D341Med (cell line): ENCODE data around the gene OTUB2.

Experiments used
- DNase-seq: peaks from one replicate; pipeline ENCODE4 v3.0.0; 2012; ENCODE audit warnings: low spot score

Gene OTUB2

DNA sequence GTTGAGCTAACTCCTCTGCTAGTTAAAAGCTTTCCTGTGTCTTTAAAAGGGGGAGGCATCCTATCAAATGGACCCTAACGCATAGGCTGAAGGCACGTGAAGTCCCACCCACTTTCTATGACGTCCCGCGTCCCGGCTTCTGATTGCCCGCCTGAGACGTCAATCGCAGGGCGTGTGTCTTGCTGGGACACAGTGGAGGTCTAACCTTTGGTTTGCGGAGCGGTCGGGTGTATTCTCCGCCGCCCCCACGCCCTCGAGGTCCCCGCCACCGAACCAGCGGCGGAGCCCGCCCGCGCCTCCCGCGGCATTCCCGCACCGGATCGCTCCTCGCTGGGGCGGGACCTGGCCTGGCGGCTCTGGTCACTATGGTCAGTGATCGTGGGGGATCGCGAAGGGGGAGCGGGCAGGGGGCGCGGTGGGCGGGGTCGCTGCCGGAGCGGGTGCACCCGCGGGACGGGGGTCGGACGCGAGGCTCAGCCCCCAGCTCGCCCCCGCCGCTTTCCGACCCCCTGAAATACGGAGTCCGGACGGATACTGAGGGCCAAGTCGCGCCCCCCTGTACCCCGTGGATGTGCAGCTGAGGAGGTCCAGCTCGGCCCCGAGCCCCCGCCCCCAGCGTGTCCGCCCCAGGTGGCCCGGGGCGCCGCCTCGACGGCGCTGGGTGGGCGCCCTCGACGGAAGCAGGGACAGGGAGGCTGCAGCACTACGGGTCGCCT lies at the start of gene OTUB2:
OTUB2 (plus strand) TSS at position 168 of the 716 bp plus-strand sequence; CDS start at position 366, 198 bp downstream.
- DNase-seq: peak; percentile 99

GRCh38 chr14:93976477-93977057 lies 49.6 kb upstream of the OTUB2 start, which contains the start of gene ASB2:
ASB2 (minus strand) TSS chr14:93976570; CDS start chr14:93964539, 12,031 bp downstream.
- no peak for DNase-seq

DNA sequence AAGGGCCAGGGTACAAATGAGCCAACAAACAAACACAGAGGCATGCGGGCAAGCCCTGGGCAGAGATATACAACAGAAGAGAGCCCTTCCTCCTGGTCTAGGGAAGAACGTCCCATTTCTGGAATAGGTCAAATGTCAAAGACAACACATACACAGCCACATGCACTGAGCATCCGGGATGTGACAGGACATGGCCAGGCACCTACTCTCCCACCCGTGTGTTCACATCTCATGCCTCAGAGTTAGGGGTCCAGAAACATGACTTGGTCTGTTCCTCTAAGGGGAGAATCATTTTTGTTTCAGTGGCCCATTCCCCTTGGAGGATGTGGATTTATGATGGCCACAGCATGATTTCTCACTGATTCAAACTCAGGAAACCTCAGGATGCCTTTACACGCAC lies 49.0 kb upstream of the OTUB2 start:
- no peak for DNase-seq

DNA sequence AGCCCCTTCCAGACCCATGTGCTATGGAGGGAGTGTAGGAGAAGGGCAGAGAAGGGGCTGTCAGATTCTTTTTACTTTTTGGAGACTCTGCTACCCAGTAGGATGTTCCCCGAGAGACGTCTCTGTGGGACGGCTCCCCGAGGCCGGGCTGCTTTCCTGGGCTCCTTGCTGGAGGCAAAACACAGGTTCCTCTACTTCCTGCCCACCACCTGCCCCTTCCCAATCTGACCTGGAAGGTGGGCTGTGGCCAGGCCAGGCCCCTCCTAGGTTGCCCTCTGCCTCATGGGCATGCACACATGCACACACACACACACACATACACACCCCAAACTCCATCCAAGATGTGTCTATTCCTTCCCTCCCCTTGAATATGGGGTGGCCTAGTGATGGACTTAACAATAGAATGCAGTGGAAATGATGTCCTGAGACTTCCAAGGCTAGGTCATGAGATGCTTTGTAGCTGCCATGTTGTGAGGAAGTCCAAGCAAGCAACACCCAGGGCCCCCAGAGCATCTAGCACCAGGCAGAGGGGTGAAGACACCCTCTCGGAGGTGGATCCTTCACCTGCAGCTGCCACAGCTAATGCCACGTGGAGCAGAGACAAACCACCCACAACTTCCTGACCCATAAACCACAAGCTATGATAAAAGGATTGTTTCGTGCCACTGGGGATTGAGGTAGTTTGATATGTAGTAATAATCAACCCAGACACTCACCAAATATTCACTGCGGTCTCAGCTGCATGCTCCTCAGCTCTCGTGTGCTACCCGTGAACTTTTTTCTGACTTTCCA lies 48.2 kb upstream of the OTUB2 start:
- DNase-seq: no peak

GRCh38 chr14:93978735-93979134 lies 47.4 kb upstream of the OTUB2 start:
- DNase-seq: no peak

GRCh38 chr14:93980456-93981201 lies 45.5 kb upstream of the OTUB2 start:
- no peak for DNase-seq

- DNase-seq: no peak
Measured at GRCh38 chr14:93981316-93982229, 44.6 kb upstream of the OTUB2 start.

DNA sequence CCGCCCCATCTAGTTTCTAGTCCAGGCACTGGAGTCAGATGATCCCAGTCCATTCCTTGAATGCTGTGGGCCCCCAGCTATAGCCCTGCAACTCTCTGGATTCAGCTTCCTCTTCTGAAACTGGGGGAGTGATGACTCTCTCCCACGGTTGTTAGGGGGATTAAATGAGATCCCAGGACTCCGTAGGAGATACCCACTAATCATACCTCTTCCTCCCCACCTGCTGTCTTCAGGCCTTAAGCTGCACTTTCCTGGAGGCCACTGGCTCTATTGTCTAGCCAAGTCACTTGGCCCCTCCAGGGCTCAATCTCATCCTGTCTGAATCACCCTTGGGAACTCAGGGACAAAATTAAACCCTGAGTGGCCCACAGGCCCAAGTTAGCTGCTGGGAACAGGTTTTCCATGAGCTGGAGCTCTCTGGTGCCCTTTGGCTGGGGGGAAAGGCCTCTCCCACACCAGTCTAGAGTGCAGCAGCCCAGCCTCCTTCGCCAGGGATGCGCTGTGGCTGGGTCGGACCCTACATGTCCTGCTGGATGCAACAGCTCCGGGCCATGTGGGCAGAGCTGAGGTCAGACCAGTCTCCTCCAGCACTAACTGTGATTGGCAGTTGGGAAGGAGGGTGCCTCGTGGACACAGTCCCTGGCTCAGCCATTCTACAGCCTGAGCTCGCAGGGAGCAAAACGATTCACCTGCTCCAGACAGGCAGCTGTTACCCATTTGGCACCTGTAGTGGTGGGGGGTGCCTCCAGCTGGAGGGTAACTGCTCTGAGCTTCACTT lies 43.7 kb upstream of the OTUB2 start:
- no peak for DNase-seq

- DNase-seq: no peak
Measured at GRCh38 chr14:93984070-93984469, 42.1 kb upstream of the OTUB2 start.

DNA sequence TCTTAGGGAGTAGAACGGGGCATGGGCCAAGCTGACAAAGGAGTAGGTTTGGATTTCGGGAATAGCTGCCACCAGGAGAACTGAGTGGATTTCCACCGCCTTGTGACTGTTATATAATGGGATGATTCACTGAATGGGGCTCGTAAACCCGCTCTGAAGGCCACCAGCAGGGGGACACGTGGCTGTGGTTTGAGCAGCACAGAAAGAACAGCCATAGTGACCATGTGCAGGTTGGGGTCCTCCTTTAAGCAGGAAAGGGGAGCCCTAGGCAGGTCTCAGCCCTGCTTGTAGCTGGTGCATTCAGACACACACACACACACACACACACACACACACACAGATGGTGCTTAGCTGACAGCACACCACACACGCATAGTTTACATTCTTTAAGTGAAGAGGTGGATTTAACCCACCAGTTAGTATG lies 41.1 kb upstream of the OTUB2 start:
- no peak for DNase-seq

DNA sequence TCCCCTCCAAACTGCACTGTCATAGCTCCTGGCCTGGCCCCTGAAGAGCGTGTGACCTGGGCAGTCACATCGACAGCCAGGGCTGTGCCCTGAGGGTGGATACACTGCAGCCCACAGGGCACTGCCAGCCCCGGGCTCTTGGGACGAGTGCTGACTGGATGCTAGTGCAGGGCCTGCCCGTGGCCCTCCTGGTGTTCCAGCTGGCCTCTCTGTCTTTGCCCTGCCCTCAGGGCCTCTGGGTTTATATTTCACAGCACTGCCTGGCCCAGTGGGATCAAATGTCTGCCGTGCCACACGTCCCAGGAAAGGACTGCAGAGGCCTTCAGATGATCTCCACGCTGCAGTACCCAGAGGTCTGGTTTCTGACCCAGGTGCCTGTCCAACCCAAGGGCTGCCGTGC lies 39.2 kb upstream of the OTUB2 start:
- DNase-seq: no peak

- no peak for DNase-seq
Measured at GRCh38 chr14:93987376-93987775, 38.8 kb upstream of the OTUB2 start.

DNA sequence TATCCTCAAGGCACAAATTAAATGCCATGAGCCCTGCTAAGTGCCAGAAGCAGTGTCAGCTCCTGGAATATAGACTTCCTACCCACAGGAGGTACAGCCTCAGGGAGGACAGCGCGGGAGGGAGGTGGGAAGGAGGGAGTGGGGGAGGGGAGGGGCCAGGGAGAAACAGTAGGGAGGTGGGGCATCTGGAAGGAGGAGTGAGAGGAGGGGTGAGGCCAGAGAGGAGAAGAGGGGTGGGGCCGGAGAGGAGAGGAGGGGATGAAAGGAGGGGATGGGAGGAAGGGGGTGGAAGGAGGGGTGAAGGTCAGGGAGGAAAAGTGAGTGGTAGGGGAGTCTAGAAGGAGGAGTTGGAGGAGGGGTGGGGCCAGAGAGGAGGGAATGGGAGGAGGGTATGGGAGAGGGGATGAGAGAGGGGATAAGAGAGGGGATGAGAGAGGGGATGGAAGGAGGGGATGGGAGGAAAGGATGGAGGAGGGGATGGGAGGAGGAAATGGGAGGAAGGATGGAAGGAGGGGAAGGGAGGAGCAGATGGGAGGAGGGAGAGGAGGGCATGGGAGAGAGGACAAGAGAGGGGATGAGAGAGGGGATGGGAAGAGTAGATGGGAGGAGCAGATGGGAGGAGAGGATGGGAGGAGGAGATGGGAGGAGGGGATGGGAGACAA lies 38.2 kb upstream of the OTUB2 start:
- DNase-seq: no peak

DNA sequence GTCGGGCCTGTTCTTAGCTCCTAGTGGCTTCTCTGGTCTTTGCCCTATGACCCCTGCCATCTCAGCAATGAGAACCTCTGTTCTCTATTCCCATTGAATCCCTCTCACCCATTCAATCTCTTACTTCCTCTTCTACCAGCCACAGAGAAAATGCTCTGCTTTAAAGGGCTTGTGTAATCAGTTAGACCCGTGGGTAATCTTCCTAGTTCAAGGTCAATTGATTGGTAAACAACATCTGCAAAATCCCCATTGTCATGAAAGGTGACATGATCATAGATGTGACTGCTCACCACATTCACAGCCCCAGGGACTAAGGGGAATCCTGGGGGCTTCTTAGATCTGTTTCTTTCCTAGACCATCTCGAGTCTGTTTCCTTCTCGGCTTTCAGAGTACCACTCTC lies 36.2 kb upstream of the OTUB2 start:
- DNase-seq: no peak

GRCh38 chr14:93991212-93991611 lies 34.9 kb upstream of the OTUB2 start:
- DNase-seq: no peak

DNA sequence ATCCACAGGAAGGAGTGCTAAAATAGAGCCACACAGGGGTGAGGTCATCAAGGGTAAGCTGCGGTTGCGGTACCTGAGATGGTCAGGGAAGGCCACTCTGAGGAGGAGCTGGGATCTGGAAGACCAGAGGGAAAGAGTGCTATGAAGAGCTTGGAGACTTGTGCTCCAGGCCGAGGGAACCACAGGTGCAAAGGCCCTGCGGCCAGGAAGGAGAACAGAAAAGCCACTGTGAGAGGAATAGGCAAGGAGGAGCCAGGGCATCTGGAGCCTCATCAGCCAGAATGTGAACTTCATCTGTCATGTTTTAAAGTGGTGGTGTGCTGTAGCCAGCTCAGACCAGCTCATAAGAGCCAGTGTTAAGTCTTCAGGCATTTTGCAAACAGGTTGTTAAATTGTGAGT lies 34.5 kb upstream of the OTUB2 start:
- no peak for DNase-seq

- no peak for DNase-seq
Measured at GRCh38 chr14:93993382-93993781, 32.8 kb upstream of the OTUB2 start.

- DNase-seq: no peak
Measured at GRCh38 chr14:93994919-93995682, 31.0 kb upstream of the OTUB2 start.

- no peak for DNase-seq
Measured at GRCh38 chr14:93996130-93996695, 29.9 kb upstream of the OTUB2 start.
